Measurements from ENCODE around the gene BCR. TPM values are rescaled to one million over a fixed set of nuclear protein-coding genes. Genes with fewer than 3 reads are reported as not detected.

Gene BCR
- total and polyA plus RNA-seq, 2 of the 8 experiments (the other 6 are each of a cell fraction or from before 2014, with no cell fraction given): 66.7 to 130 TPM

DNA sequence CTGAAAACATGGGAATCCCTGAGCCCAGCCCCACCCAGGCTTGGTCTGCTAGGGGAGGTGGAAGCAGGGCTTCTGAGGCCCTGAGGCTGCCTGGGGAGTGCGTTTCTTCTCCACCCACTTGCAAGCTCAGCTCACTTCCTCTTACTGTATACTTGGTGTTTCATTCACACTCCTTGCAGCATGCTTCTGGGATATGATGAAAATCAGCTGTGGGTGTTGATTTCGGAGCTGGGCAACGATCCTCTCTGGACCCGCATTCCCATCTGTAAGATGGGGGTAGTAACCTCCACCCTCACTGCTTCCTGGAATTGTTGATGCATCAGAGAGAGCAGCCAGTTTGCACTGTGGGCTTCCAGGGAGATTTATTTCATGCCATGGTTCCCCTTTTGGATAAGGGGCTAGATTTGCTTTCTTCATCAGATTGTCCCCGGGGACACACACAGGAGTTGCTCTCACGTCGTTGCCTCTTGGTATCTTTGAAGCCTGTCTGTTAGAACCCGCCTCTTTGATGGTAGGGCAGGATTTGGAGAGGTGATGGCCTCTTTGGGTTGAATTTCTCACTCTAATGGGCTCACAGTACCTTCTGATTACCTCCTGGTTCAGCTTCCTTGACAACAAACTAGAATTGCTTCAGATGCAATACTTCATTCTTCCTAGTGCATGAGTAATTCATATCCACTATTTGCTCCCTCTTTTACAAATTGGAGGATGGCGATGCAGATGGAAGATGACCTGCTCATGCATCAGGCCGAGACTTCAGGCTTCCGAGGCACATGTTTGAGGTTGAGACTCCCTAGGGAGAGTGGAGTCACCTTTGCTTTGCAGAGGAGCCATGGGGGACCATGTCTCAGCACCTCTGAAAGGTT lies 40.4 kb downstream of the BCR start (continued):
- no peak for TF ChIP-seq BCL11A (IDR thresholded peaks at IDR 0.05; ENCODE audit: low read depth in 2 of 2, low read length in 2 of 2)
- TF ChIP-seq SRF (IDR thresholded peaks at IDR 0.05; ENCODE audit: low read depth, low read length): no peak
- no peak for TF ChIP-seq TBP (IDR thresholded peaks at IDR 0.05; ENCODE audit: low read depth, low read length)
- TF ChIP-seq HDAC2 (IDR thresholded peaks at IDR 0.05; ENCODE audit: borderline replicate concordance in 1 of 2, low read depth in 2 of 2, low read length in 2 of 2): no peak
- TF ChIP-seq TAF1 (IDR thresholded peaks at IDR 0.05; ENCODE audit: low read depth, low read length): no peak
- TF ChIP-seq RXRA (IDR thresholded peaks at IDR 0.05; ENCODE audit: insufficient read depth, low read depth, low read length): no peak
- TF ChIP-seq, protein P1, sequence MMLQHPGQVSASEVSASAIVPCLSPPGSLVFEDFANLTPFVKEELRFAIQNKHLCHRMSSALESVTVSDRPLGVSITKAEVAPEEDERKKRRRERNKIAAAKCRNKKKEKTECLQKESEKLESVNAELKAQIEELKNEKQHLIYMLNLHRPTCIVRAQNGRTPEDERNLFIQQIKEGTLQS (IDR thresholded peaks at IDR 0.05; ENCODE audit: insufficient read depth, low read depth, low read length): no peak

Data from H1 (cell line).